A673 (cell line): ENCODE measurements around the gene CCL27.

Experiments used
- EZH2 ChIP-seq: fragments of 200-600 bp; sonication (generic); IDR thresholded peaks from 2 replicates; pipeline ENCODE4 v1.6.1; 2017; ENCODE audit warnings: borderline replicate concordance, low read depth, mild to moderate bottlenecking, mixed read lengths, antibody characterized with exemption, low read length; ENCODE audit not compliant: poor library complexity, severe bottlenecking
- TF ChIP-seq, protein P1 (sequence below): fragments of 300-800, 200-600 bp; sonication (generic); conservative IDR thresholded peaks from 2 replicates; pipeline ENCODE4 v1.5.1; 2017; ENCODE audit warnings: low read depth, mild to moderate bottlenecking, antibody characterized with exemption, low read length, moderate library complexity, mixed read lengths

DNA sequence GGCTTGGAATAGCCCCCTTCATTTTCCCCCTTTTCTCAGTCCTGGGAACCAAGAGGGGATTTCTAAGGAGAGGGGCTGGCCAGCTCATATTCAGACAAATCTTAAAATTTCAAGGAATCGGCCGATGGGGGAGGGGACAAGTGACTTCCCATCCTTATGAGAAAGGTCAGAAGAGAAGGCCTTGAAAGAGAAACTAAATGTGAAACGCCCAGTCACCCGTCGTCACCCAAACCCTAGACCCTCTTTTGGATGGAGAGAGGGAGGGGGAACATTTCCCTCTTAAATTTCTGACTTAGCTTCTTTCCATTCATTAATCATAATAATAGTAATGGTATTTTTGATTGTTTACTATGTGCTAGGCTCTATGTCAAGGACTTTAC lies 29.5 kb upstream of the CCL27 start:
- TF ChIP-seq EZH2 = no peak
- TF ChIP-seq, protein P1, sequence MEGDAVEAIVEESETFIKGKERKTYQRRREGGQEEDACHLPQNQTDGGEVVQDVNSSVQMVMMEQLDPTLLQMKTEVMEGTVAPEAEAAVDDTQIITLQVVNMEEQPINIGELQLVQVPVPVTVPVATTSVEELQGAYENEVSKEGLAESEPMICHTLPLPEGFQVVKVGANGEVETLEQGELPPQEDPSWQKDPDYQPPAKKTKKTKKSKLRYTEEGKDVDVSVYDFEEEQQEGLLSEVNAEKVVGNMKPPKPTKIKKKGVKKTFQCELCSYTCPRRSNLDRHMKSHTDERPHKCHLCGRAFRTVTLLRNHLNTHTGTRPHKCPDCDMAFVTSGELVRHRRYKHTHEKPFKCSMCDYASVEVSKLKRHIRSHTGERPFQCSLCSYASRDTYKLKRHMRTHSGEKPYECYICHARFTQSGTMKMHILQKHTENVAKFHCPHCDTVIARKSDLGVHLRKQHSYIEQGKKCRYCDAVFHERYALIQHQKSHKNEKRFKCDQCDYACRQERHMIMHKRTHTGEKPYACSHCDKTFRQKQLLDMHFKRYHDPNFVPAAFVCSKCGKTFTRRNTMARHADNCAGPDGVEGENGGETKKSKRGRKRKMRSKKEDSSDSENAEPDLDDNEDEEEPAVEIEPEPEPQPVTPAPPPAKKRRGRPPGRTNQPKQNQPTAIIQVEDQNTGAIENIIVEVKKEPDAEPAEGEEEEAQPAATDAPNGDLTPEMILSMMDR = no peak
